Hepatocyte (in vitro differentiated cells): ENCODE data around the gene TULP4. TPM values are rescaled to one million over a fixed set of nuclear protein-coding genes. Genes with fewer than 3 reads are reported as not detected.

Experiments
- DNase-seq: peaks from one replicate; pipeline ENCODE4 v3.0.0-alpha.2; 2016; ENCODE audit warnings: low spot score
- H2AFZ ChIP-seq: fragments of 200-600 bp; sonication (generic); 2 replicates; pipeline ENCODE4 v1.6.0; 2016; ENCODE audit warnings: antibody characterized with exemption, mild to moderate bottlenecking
- H3K27ac ChIP-seq: fragments of 200-600 bp; sonication (generic); 2 replicates; pipeline ENCODE4 v1.5.1; 2016; ENCODE audit warnings: mild to moderate bottlenecking
- H3K27me3 ChIP-seq: fragments of 200-600 bp; sonication (generic); 2 replicates; pipeline ENCODE4 v1.6.1; 2016
- H3K36me3 ChIP-seq: fragments of 200-600 bp; sonication (generic); replicated peaks from 2 replicates; pipeline ENCODE4 v1.5.1; 2016; ENCODE audit warnings: low read depth; ENCODE audit not compliant: insufficient read depth
- H3K4me1 ChIP-seq: fragments of 200-600 bp; sonication (generic); 2 replicates; pipeline ENCODE4 v1.5.1; 2016; ENCODE audit warnings: mild to moderate bottlenecking, moderate library complexity; ENCODE audit not compliant: insufficient read depth
- H3K4me2 ChIP-seq: fragments of 200-600 bp; sonication (generic); 2 replicates; pipeline ENCODE4 v1.6.0; 2016
- H3K4me3 ChIP-seq: fragments of 200-600 bp; sonication (generic); 2 replicates; pipeline ENCODE4 v1.5.1; 2016; ENCODE audit warnings: mild to moderate bottlenecking
- H3K79me2 ChIP-seq: fragments of 200-600 bp; sonication (generic); 2 replicates; pipeline ENCODE4 v1.6.0; 2017; ENCODE audit warnings: mild to moderate bottlenecking
- H3K9me2 ChIP-seq: fragments of 200-600 bp; sonication (generic); replicated peaks from 2 replicates; pipeline ENCODE4 v1.6.0; 2017; ENCODE audit warnings: mild to moderate bottlenecking; ENCODE audit not compliant: insufficient read depth
- H3K9me3 ChIP-seq: fragments of 200-600 bp; sonication (generic); 2 replicates; pipeline ENCODE4 v1.5.1; 2016; ENCODE audit warnings: low read depth, mild to moderate bottlenecking
- H4K20me1 ChIP-seq: fragments of 200-600 bp; sonication (generic); 2 replicates; pipeline ENCODE4 v1.6.0; 2016; ENCODE audit warnings: mild to moderate bottlenecking; ENCODE audit not compliant: insufficient read depth, poor library complexity, severe bottlenecking
- EZH2 ChIP-seq: fragments of 200-600 bp; sonication (generic); IDR thresholded peaks from 2 replicates; pipeline ENCODE4 v1.6.1; 2016; ENCODE audit warnings: antibody characterized with exemption, mild to moderate bottlenecking, borderline replicate concordance
- EZH2phosphoT487 ChIP-seq: fragments of 200-600 bp; sonication (generic); IDR thresholded peaks from one replicate; pipeline ENCODE4 v1.6.1; 2018; ENCODE audit warnings: antibody characterized with exemption, mild to moderate bottlenecking, low read depth, moderate library complexity; ENCODE audit not compliant: unreplicated experiment, severe bottlenecking
- WGBS: methylation state at CpG from one replicate; pipeline ENCODE4 v1.1.6; 2016; ENCODE audit warnings: low lambda C conversion rate; ENCODE audit errors: missing lambda C conversion rate; 5-methylcytosine and 5-hydroxymethylcytosine counted together
- polyA plus RNA-seq: library from polyadenylated mRNA; unstranded; fragments of >200 nt; fragmentation: Nextera tagmentation; extraction: Ambion mirVana; gene quantifications from 2 replicates; pipeline ENCODE4 v1.2.1, GENCODE V29; 2016
- total RNA-seq: library from RNA; depleted of rRNA; stranded (reverse); fragments of >200 nt; gene quantifications from 2 replicates; pipeline ENCODE4 v1.2.3, GENCODE V29; 2014
- TF ChIP-seq, protein P1 (sequence below): fragments of 200-600 bp; sonication (generic); IDR thresholded peaks from 2 replicates; pipeline ENCODE4 v1.5.1; 2016; ENCODE audit warnings: antibody characterized with exemption, mild to moderate bottlenecking; ENCODE audit not compliant: poor library complexity

TULP4 gene
- total and polyA plus RNA-seq, 2 experiments from 2014 or later, result 30.1 to 129 TPM

DNA sequence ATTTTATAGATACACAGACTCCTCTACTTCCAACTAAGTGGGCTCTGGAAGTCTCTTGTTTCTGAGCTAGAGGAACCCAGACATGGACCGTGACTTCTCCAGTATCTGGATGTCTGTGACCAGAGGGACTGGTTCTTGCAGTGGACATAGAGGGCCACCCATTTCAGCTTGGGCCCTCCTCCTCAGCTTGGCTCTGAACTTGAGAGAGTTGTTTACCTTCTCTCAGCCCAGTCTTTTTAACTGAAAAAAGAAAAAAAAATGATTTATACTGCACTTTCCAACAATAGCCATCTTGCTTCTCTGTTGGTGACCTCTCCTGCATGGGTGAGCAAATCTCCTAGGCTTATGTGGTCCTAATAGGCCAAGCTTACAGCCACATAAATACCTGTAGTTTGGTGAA lies 187.3 kb downstream of the TULP4 start:
- Histone ChIP-seq H3K9me3 (no peaks in the 10 kb centered on the region), H3K36me3 (peaks cover 3% of the 10 kb centered on the region), H3K27me3 (no peaks in the 10 kb centered on the region), H3K9me2 (no peaks in the 10 kb centered on the region), H3K4me2 (no peak overlapping the region), H4K20me1 (no peaks in the 10 kb centered on the region), H3K27ac (no peak overlapping the region), H3K4me3 (no peak overlapping the region), H3K4me1 (no peaks in the 10 kb centered on the region), H3K79me2 (no peaks in the 10 kb centered on the region), H2AFZ (no peak overlapping the region)
- DNase-seq, result no peak
- TF ChIP-seq EZH2phosphoT487 (no peak), EZH2 (no peak)
- TF ChIP-seq, protein P1, sequence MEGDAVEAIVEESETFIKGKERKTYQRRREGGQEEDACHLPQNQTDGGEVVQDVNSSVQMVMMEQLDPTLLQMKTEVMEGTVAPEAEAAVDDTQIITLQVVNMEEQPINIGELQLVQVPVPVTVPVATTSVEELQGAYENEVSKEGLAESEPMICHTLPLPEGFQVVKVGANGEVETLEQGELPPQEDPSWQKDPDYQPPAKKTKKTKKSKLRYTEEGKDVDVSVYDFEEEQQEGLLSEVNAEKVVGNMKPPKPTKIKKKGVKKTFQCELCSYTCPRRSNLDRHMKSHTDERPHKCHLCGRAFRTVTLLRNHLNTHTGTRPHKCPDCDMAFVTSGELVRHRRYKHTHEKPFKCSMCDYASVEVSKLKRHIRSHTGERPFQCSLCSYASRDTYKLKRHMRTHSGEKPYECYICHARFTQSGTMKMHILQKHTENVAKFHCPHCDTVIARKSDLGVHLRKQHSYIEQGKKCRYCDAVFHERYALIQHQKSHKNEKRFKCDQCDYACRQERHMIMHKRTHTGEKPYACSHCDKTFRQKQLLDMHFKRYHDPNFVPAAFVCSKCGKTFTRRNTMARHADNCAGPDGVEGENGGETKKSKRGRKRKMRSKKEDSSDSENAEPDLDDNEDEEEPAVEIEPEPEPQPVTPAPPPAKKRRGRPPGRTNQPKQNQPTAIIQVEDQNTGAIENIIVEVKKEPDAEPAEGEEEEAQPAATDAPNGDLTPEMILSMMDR, result no peak
- WGBS, result 86% methylated on average over 1 of the region's 1 CpG

DNA sequence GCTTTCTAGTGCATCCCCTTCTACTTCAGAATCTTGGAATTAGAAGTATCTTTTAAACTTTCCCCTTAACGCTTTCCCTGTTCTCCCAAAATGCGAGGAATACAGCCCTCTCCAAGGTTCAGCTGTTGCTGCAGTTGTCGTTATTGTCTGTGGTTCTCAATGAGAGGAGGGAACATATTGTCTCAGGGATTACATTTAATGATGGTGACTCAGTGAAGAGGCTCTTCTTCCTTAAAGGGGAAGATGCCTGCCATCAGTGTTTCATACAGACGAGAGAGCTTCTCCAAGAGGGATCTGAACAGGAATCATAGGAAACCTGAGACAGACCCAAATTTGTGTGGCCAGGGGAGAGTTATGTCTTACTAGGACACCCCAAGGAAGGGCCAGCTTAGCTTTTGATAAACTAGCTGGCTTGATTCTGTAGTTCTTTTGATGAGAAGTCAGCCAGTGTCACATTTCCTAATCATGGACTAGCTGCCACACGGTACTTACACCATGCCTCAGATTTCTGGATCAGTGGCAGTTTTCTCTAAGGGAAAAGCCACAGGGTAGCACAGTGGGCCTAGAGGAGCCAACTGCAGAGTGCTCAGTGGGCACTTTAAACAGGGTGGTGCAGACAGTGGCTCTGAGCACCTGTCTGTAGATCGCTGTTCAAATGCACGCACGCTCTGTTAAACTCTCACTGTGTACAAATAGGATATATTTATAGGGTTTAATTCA lies 187.9 kb downstream of the TULP4 start:
- Histone ChIP-seq H4K20me1 (no peaks in the 10 kb centered on the region), H3K27ac (no peak overlapping the region), H3K36me3 (peaks cover 3% of the 10 kb centered on the region), H3K4me1 (no peaks in the 10 kb centered on the region), H3K27me3 (no peaks in the 10 kb centered on the region), H3K4me3 (no peak overlapping the region), H3K9me3 (no peaks in the 10 kb centered on the region), H3K9me2 (no peaks in the 10 kb centered on the region), H2AFZ (no peak overlapping the region), H3K79me2 (no peaks in the 10 kb centered on the region), H3K4me2 (no peak overlapping the region)
- 77% methylated on average over 8 of the region's 8 CpGs for WGBS
- DNase-seq, result no peak
- TF ChIP-seq, protein P1, result no peak
- TF ChIP-seq EZH2 (no peak), EZH2phosphoT487 (no peak)

DNA sequence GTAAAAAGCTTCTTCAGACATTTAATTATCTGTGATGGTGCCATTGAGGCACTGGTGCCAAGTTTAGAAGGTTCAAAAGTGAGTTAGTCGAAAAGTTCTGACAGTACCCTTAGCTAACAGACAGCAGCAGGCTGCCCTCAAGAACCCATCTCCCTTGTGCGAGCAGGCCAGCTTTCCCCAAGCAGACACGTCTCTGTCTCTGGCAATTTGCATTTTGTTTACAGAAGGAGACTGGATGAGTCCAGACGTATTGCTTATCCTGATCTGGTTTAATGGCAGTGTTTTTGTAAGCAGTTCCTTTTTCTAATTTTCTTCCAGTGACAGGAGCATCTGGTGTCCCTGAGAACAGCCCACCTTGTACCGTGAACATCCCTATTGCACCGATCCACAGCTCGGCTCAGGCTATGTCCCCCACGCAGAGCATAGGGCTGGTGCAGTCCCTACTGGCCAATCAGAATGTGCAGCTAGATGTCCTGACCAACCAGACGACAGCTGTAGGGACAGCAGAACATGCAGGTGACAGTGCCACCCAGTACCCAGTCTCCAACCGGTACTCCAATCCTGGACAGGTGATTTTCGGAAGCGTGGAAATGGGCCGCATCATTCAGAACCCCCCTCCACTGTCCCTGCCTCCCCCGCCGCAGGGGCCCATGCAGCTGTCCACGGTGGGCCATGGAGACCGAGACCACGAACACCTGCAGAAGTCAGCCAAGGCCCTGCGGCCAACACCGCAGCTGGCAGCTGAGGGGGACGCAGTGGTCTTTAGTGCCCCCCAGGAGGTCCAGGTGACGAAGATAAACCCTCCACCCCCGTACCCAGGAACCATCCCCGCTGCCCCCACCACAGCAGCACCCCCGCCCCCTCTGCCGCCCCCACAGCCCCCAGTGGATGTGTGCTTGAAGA lies 189.3 kb downstream of the TULP4 start:
- no peaks in the 10 kb centered on the region for H3K9me3 ChIP-seq
- no peaks in the 10 kb centered on the region for H3K79me2 ChIP-seq
- TF ChIP-seq, protein P1, result no peak
- no peak overlapping the region for H3K4me3 ChIP-seq
- peaks cover 3% of the 10 kb centered on the region for H3K36me3 ChIP-seq
- H3K9me2 ChIP-seq, result no peaks in the 10 kb centered on the region
- DNase-seq, result no peak
- no peaks in the 10 kb centered on the region for H3K27me3 ChIP-seq
- H3K27ac ChIP-seq, result no peak overlapping the region
- no peak overlapping the region for H2AFZ ChIP-seq
- WGBS, result 95% methylated on average over 20 of the region's 26 CpGs
- no peak overlapping the region for H3K4me2 ChIP-seq
- no peaks in the 10 kb centered on the region for H3K4me1 ChIP-seq
- H4K20me1 ChIP-seq, result no peaks in the 10 kb centered on the region
